WTC11 (cell line): ENCODE measurements around the gene MRFAP1. TPM values are rescaled to one million over a fixed set of nuclear protein-coding genes. Genes with fewer than 3 reads are reported as not detected.

Source experiments
- ATAC-seq: fragments of 200-7000 bp; cut with Tn5 transposase; 2 replicates; pipeline ENCODE4 v1.10.0; 2021; ENCODE audit warnings: mild to moderate bottlenecking, moderate library complexity
- CTCF ChIA-PET: fragments of 300-600 bp; sonication (Branson Sonifier 250); formaldehyde crosslinking; loops from one replicate; lab custom pipeline; 2021; ENCODE audit warnings: antibody characterized with exemption; lab: Charles Lee
- POLR2A ChIA-PET: fragments of 350-600 bp; sonication (Branson Sonifier 250); formaldehyde crosslinking; loops from one replicate; lab custom pipeline; 2021; ENCODE audit warnings: antibody characterized with exemption; lab: Charles Lee
- DNase-seq: peaks from one replicate; pipeline ENCODE4 v3.0.0; 2021; ENCODE audit warnings: low spot score
- H3K27ac Mint-ChIP-seq: 2 replicates; pipeline ENCODE4 v1.8.0; 2021; ENCODE audit warnings: mixed read lengths
- H3K27me3 Mint-ChIP-seq: 2 replicates; pipeline ENCODE4 v1.8.0; 2021; ENCODE audit warnings: low read depth, mild to moderate bottlenecking, moderate library complexity, mixed read lengths
- H3K36me3 Mint-ChIP-seq: 2 replicates; pipeline ENCODE4 v1.8.0; 2021; ENCODE audit warnings: mixed read lengths
- H3K4me1 Mint-ChIP-seq: 2 replicates; pipeline ENCODE4 v1.8.0; 2022; ENCODE audit warnings: mixed read lengths
- H3K4me3 Mint-ChIP-seq: 2 replicates; pipeline ENCODE4 v1.8.0; 2021; ENCODE audit warnings: mild to moderate bottlenecking, moderate library complexity, mixed read lengths
- H3K9me3 Mint-ChIP-seq: 2 replicates; pipeline ENCODE4 v1.8.0; 2021; ENCODE audit warnings: mixed read lengths
- ESRRA ChIP-seq: sonication (generic); formaldehyde crosslinking; IDR thresholded peaks from 2 replicates; pipeline ENCODE4 v1.8.1; 2022; ENCODE audit warnings: mild to moderate bottlenecking, missing genetic modification reagents, borderline replicate concordance
- GABPB1 ChIP-seq: sonication (generic); formaldehyde crosslinking; IDR thresholded peaks from 2 replicates; pipeline ENCODE4 v1.8.1; 2023; ENCODE audit warnings: mild to moderate bottlenecking, missing genetic modification reagents
- IRF2 ChIP-seq: sonication (generic); formaldehyde crosslinking; IDR thresholded peaks from 2 replicates; pipeline ENCODE4 v1.8.0; 2022; ENCODE audit warnings: low read depth, missing genetic modification reagents, borderline replicate concordance
- NR2C2 ChIP-seq: sonication (generic); formaldehyde crosslinking; IDR thresholded peaks from 2 replicates; pipeline ENCODE4 v1.8.0; 2022; ENCODE audit warnings: mild to moderate bottlenecking, missing genetic modification reagents
- RELA ChIP-seq: sonication (generic); formaldehyde crosslinking; IDR thresholded peaks from 2 replicates; pipeline ENCODE4 v1.8.1; 2022; ENCODE audit warnings: missing genetic modification reagents, mild to moderate bottlenecking, borderline replicate concordance
- SP1 ChIP-seq: sonication (generic); formaldehyde crosslinking; conservative IDR thresholded peaks from 2 replicates; pipeline ENCODE4 v1.8.1; 2022; ENCODE audit warnings: missing genetic modification reagents
- TEAD1 ChIP-seq: sonication (generic); formaldehyde crosslinking; IDR thresholded peaks from 2 replicates; pipeline ENCODE4 v1.8.0; 2022; ENCODE audit warnings: mild to moderate bottlenecking, missing genetic modification reagents
- ZNF416 ChIP-seq: fragments of 250-450 bp; sonication (Bioruptor Pico); IDR thresholded peaks from 2 replicates; pipeline ENCODE4 v1.9.0; 2021; ENCODE audit warnings: mild to moderate bottlenecking, inconsistent platforms
- ZNF423 ChIP-seq: fragments of 250-450 bp; sonication (Bioruptor Pico); IDR thresholded peaks from 2 replicates; pipeline ENCODE4 v2.1.2; 2022; ENCODE audit warnings: mild to moderate bottlenecking, moderate library complexity
- total RNA-seq: library from RNA; stranded (reverse); gene quantifications from 3 replicates; pipeline ENCODE4 v1.2.3, GENCODE V29; 2021
- TF ChIP-seq, protein P1 (sequence below): sonication (generic); formaldehyde crosslinking; IDR thresholded peaks from 2 replicates; pipeline ENCODE4 v1.8.0; 2023; ENCODE audit warnings: missing genetic modification reagents, mild to moderate bottlenecking, borderline replicate concordance
- TF ChIP-seq, protein P2 (sequence below): sonication (generic); formaldehyde crosslinking; conservative IDR thresholded peaks from 2 replicates; pipeline ENCODE4 v1.8.1; 2022; ENCODE audit warnings: mild to moderate bottlenecking, missing genetic modification reagents
- TF ChIP-seq, protein P3 (sequence below): sonication (generic); formaldehyde crosslinking; IDR thresholded peaks from 2 replicates; pipeline ENCODE4 v1.8.1; 2023; ENCODE audit warnings: mild to moderate bottlenecking, missing genetic modification reagents
- TF ChIP-seq, protein P4 (sequence below): sonication (generic); formaldehyde crosslinking; IDR thresholded peaks from 2 replicates; pipeline ENCODE4 v1.8.0; 2023; ENCODE audit warnings: missing genetic modification reagents
- TF ChIP-seq, protein P5 (sequence below): sonication (generic); formaldehyde crosslinking; IDR thresholded peaks from 2 replicates; pipeline ENCODE4 v1.8.0; 2022; ENCODE audit warnings: mild to moderate bottlenecking, missing genetic modification reagents
- TF ChIP-seq, protein P6 (sequence below): sonication (generic); formaldehyde crosslinking; IDR thresholded peaks from 2 replicates; pipeline ENCODE4 v1.8.1; 2022; ENCODE audit warnings: missing genetic modification reagents, borderline replicate concordance

The MRFAP1 gene
- total RNA-seq, 1 experiment from 2014 or later: 319 TPM

DNA sequence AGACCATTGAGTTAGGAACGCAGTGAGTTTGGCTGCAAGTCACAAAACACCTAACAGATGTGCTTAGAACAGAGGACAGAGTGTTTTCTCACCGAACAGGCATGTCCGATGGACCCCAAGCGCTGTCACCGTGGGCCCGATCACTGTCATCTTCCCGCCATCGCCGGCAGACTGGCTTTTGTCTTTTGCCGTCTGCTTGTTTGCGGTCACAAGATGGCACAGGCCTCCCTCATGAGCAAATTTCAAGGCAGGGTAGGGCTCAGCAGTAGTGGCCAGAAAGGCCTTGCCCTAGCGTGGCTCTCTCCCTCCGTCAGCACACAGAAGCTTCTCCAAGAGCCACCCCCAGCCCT, 21.4 kb upstream of the MRFAP1 start (continued):
- TF ChIP-seq, protein P1, sequence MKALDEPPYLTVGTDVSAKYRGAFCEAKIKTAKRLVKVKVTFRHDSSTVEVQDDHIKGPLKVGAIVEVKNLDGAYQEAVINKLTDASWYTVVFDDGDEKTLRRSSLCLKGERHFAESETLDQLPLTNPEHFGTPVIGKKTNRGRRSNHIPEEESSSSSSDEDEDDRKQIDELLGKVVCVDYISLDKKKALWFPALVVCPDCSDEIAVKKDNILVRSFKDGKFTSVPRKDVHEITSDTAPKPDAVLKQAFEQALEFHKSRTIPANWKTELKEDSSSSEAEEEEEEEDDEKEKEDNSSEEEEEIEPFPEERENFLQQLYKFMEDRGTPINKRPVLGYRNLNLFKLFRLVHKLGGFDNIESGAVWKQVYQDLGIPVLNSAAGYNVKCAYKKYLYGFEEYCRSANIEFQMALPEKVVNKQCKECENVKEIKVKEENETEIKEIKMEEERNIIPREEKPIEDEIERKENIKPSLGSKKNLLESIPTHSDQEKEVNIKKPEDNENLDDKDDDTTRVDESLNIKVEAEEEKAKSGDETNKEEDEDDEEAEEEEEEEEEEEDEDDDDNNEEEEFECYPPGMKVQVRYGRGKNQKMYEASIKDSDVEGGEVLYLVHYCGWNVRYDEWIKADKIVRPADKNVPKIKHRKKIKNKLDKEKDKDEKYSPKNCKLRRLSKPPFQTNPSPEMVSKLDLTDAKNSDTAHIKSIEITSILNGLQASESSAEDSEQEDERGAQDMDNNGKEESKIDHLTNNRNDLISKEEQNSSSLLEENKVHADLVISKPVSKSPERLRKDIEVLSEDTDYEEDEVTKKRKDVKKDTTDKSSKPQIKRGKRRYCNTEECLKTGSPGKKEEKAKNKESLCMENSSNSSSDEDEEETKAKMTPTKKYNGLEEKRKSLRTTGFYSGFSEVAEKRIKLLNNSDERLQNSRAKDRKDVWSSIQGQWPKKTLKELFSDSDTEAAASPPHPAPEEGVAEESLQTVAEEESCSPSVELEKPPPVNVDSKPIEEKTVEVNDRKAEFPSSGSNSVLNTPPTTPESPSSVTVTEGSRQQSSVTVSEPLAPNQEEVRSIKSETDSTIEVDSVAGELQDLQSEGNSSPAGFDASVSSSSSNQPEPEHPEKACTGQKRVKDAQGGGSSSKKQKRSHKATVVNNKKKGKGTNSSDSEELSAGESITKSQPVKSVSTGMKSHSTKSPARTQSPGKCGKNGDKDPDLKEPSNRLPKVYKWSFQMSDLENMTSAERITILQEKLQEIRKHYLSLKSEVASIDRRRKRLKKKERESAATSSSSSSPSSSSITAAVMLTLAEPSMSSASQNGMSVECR: no peak
- TF ChIP-seq, protein P2, sequence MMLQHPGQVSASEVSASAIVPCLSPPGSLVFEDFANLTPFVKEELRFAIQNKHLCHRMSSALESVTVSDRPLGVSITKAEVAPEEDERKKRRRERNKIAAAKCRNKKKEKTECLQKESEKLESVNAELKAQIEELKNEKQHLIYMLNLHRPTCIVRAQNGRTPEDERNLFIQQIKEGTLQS (CRISPR knock-in tag): no peak

DNA sequence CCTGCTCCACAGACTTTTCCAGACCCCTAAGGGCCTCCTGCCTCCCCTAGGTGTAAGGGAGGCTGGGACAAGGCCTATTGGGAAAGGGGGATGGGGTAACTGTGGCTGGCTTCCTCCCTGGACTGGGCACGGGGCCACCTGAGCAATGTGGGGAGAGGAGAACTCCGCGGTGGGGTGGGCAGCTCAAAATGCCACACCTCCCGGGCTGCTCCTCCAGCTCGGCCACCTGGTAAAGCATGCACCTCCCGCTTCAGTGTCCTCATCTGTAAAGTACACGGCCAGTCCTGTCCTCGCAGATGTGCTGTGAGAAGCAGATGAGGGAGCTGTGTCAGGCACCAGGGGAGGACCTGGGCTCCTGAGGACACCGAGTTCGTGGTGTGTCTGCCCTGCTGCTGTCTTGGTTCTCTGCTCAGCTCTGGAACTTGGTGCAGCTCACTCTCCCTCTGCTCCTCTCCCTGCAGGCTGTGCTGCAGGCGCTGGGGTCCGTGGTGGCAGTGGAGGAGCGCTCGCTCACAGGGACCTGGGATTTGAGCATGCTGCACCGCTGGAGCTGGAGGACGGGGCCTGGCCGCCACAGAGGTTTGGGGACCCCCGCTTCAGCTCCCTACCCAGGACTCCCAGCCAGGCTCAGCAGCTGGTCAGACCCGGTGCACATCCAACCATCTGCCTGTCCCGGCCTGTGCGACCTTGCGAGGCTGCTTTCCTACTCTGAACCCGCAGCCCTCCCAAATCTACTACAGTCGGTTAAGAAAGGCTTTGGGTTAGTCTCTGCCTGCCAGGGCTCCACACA, 20.8 kb upstream of the MRFAP1 start:
- ChIA-PET CTCF (interaction anchor here (0.8 to 1.2 kb wide), 2 partner anchors 37 to 61 kb away, joined by 3 read pairs; no protein-coding TSS in a partner anchor), POLR2A (no interaction called here)
- TF ChIP-seq, protein P3, sequence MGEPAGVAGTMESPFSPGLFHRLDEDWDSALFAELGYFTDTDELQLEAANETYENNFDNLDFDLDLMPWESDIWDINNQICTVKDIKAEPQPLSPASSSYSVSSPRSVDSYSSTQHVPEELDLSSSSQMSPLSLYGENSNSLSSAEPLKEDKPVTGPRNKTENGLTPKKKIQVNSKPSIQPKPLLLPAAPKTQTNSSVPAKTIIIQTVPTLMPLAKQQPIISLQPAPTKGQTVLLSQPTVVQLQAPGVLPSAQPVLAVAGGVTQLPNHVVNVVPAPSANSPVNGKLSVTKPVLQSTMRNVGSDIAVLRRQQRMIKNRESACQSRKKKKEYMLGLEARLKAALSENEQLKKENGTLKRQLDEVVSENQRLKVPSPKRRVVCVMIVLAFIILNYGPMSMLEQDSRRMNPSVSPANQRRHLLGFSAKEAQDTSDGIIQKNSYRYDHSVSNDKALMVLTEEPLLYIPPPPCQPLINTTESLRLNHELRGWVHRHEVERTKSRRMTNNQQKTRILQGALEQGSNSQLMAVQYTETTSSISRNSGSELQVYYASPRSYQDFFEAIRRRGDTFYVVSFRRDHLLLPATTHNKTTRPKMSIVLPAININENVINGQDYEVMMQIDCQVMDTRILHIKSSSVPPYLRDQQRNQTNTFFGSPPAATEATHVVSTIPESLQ (CRISPR knock-in tag): no peak
- TF ChIP-seq, protein P4, sequence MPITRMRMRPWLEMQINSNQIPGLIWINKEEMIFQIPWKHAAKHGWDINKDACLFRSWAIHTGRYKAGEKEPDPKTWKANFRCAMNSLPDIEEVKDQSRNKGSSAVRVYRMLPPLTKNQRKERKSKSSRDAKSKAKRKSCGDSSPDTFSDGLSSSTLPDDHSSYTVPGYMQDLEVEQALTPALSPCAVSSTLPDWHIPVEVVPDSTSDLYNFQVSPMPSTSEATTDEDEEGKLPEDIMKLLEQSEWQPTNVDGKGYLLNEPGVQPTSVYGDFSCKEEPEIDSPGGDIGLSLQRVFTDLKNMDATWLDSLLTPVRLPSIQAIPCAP: no peak
- TF ChIP-seq IRF2 (CRISPR knock-in tag) (no peak), TEAD1 (CRISPR knock-in tag) (no peak), ZNF423 (CRISPR knock-in tag) (no peak), SP1 (no peak), NR2C2 (CRISPR knock-in tag) (no peak), GABPB1 (CRISPR knock-in tag) (no peak), ZNF416 (CRISPR knock-in tag) (no peak), RELA (CRISPR knock-in tag) (no peak), ESRRA (no peak)
- TF ChIP-seq, protein P5, sequence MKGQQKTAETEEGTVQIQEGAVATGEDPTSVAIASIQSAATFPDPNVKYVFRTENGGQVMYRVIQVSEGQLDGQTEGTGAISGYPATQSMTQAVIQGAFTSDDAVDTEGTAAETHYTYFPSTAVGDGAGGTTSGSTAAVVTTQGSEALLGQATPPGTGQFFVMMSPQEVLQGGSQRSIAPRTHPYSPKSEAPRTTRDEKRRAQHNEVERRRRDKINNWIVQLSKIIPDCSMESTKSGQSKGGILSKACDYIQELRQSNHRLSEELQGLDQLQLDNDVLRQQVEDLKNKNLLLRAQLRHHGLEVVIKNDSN (CRISPR knock-in tag): no peak
- TF ChIP-seq, protein P6, sequence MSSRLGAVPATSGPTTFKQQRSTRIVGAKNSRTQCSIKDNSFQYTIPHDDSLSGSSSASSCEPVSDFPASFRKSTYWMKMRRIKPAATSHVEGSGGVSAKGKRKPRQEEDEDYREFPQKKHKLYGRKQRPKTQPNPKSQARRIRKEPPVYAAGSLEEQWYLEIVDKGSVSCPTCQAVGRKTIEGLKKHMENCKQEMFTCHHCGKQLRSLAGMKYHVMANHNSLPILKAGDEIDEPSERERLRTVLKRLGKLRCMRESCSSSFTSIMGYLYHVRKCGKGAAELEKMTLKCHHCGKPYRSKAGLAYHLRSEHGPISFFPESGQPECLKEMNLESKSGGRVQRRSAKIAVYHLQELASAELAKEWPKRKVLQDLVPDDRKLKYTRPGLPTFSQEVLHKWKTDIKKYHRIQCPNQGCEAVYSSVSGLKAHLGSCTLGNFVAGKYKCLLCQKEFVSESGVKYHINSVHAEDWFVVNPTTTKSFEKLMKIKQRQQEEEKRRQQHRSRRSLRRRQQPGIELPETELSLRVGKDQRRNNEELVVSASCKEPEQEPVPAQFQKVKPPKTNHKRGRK (CRISPR knock-in tag): no peak
- H3K36me3 Mint-ChIP-seq: peaks cover 5% of the 10 kb centered on the region
- no peaks in the 10 kb centered on the region for H3K27me3 Mint-ChIP-seq
- DNase-seq (no peak), ATAC-seq (no peak)
- H3K27ac Mint-ChIP-seq: no peak overlapping the region
- H3K4me1 Mint-ChIP-seq: no peaks in the 10 kb centered on the region
- no peak overlapping the region for H3K4me3 Mint-ChIP-seq
- H3K9me3 Mint-ChIP-seq: peaks cover 10% of the 10 kb centered on the region
